Astrocyte (in vitro differentiated cells and primary cell): ENCODE measurements around the gene MARCHF6. TPM values are rescaled to one million over a fixed set of nuclear protein-coding genes. Genes with fewer than 3 reads are reported as not detected.

Source experiments
- DNase-seq: peaks from one replicate; pipeline ENCODE4 v3.0.0-alpha.2; 2010; ENCODE audit warnings: low read depth
- FAIRE-seq: peaks from 2 replicates; lab custom pipeline; 2011; peaks lifted over from hg19 to GRCh38; lab: Jason Lieb, UNC
- H2AFZ ChIP-seq: 2 replicates; pipeline ENCODE4 v1.6.0; 2012; ENCODE audit warnings: low read depth, low read length, inconsistent platforms
- H3K27ac ChIP-seq: 2 replicates; pipeline ENCODE4 v1.5.1; 2011; ENCODE audit warnings: low read depth, low read length, inconsistent platforms
- H3K27me3 ChIP-seq: 2 replicates; pipeline ENCODE4 v1.6.0; 2011; ENCODE audit warnings: low read length, inconsistent platforms; ENCODE audit not compliant: insufficient read depth
- H3K36me3 ChIP-seq: 2 replicates; pipeline ENCODE4 v1.5.1; 2011; ENCODE audit warnings: low read length, inconsistent platforms; ENCODE audit not compliant: insufficient read depth
- H3K4me1 ChIP-seq: 2 replicates; pipeline ENCODE4 v1.5.1; 2011; ENCODE audit warnings: low read length, inconsistent platforms; ENCODE audit not compliant: insufficient read depth
- H3K4me2 ChIP-seq: 2 replicates; pipeline ENCODE4 v1.6.0; 2012; ENCODE audit warnings: low read length, inconsistent platforms
- H3K4me3 ChIP-seq: 2 replicates; pipeline ENCODE4 v1.5.1; 2011; ENCODE audit warnings: low read depth, mild to moderate bottlenecking, low read length, inconsistent platforms; ENCODE audit not compliant: insufficient read depth
- H3K79me2 ChIP-seq: 2 replicates; pipeline ENCODE4 v1.6.0; 2012; ENCODE audit warnings: mild to moderate bottlenecking, low read length, inconsistent platforms; ENCODE audit not compliant: insufficient read depth
- H3K9ac ChIP-seq: 2 replicates; pipeline ENCODE4 v1.6.0; 2012; ENCODE audit warnings: mild to moderate bottlenecking, low read length, inconsistent platforms
- H3K9me3 ChIP-seq: 2 replicates; pipeline ENCODE4 v1.5.1; 2012; ENCODE audit warnings: low read depth, mild to moderate bottlenecking, low read length, inconsistent platforms; ENCODE audit not compliant: insufficient read depth
- H4K20me1 ChIP-seq: 2 replicates; pipeline ENCODE4 v1.6.0; 2012; ENCODE audit warnings: low read length, inconsistent platforms; ENCODE audit not compliant: insufficient read depth
- H3K27ac Mint-ChIP-seq: one replicate; pipeline ENCODE4 v1.8.0; 2021; ENCODE audit warnings: mild to moderate bottlenecking, mixed read lengths; ENCODE audit not compliant: unreplicated experiment
- H3K27me3 Mint-ChIP-seq: one replicate; pipeline ENCODE4 v1.8.0; 2021; ENCODE audit warnings: low read depth, mixed read lengths; ENCODE audit not compliant: unreplicated experiment
- H3K36me3 Mint-ChIP-seq: one replicate; pipeline ENCODE4 v1.8.0; 2021; ENCODE audit warnings: low read depth, mixed read lengths; ENCODE audit not compliant: unreplicated experiment
- H3K4me1 Mint-ChIP-seq: one replicate; pipeline ENCODE4 v1.8.0; 2021; ENCODE audit warnings: low read depth, mixed read lengths; ENCODE audit not compliant: unreplicated experiment
- H3K4me3 Mint-ChIP-seq: one replicate; pipeline ENCODE4 v1.8.0; 2021; ENCODE audit warnings: mild to moderate bottlenecking, moderate library complexity, mixed read lengths; ENCODE audit not compliant: unreplicated experiment
- H3K9me3 Mint-ChIP-seq: one replicate; pipeline ENCODE4 v1.8.0; 2021; ENCODE audit warnings: mild to moderate bottlenecking, mixed read lengths; ENCODE audit not compliant: unreplicated experiment
- EZH2 ChIP-seq: IDR thresholded peaks from 2 replicates; pipeline ENCODE4 v1.6.1; 2012; ENCODE audit warnings: mild to moderate bottlenecking, low read length, inconsistent platforms; ENCODE audit not compliant: insufficient read depth
- total RNA-seq: library from RNA; stranded (reverse); gene quantifications from 2 replicates; pipeline ENCODE4 v1.2.1, GENCODE V29; 2021
- TF ChIP-seq, protein P1 (sequence below): IDR thresholded peaks from 2 replicates; pipeline ENCODE4 v1.5.1; 2011; ENCODE audit warnings: low read depth, mild to moderate bottlenecking, inconsistent platforms, low read length, moderate library complexity; ENCODE audit not compliant: insufficient read depth

Gene MARCHF6
- total RNA-seq, 1 donor from 2014 or later, result 139 TPM

DNA sequence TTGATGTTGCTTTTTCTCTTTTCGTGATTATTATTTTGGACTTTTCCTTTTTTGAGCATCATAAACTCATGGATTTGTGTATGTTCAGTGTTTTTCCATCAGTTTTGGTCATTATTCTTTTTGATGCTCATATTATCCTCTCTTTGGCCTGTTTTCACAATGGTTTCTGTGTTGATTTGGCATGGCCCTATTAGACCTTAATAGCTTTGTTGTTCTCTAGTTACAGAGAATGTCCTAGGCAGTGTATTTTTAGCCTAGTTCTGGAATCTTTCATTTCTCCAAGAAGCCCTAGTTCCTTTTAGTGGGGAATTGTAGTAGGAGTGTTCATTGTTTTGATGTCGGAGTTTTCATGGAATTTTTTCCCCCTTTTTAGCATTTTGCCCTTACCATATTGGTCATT lies 46.9 kb downstream of the MARCHF6 start:
- Histone ChIP-seq H3K9me3 (no peaks in the 10 kb centered on the region), H2AFZ (no peak overlapping the region), H3K27ac (no peak overlapping the region), H3K4me1 (no peaks in the 10 kb centered on the region), H3K4me2 (no peak overlapping the region), H3K36me3 (peaks cover 57% of the 10 kb centered on the region), H3K27me3 (no peaks in the 10 kb centered on the region), H4K20me1 (peaks cover 18% of the 10 kb centered on the region), H3K4me3 (no peak overlapping the region), H3K79me2 (peaks cover 3% of the 10 kb centered on the region), H3K9ac (no peak overlapping the region)
- no peak overlapping the region for H3K4me3 Mint-ChIP-seq
- H3K27ac Mint-ChIP-seq, result no peak overlapping the region
- no peaks in the 10 kb centered on the region for H3K27me3 Mint-ChIP-seq
- H3K9me3 Mint-ChIP-seq, result no peaks in the 10 kb centered on the region
- DNase-seq, result no peak
- no peak for FAIRE-seq
- peaks cover 17% of the 10 kb centered on the region for H3K36me3 Mint-ChIP-seq
- H3K4me1 Mint-ChIP-seq, result peaks cover 2% of the 10 kb centered on the region
- TF ChIP-seq, protein P1, sequence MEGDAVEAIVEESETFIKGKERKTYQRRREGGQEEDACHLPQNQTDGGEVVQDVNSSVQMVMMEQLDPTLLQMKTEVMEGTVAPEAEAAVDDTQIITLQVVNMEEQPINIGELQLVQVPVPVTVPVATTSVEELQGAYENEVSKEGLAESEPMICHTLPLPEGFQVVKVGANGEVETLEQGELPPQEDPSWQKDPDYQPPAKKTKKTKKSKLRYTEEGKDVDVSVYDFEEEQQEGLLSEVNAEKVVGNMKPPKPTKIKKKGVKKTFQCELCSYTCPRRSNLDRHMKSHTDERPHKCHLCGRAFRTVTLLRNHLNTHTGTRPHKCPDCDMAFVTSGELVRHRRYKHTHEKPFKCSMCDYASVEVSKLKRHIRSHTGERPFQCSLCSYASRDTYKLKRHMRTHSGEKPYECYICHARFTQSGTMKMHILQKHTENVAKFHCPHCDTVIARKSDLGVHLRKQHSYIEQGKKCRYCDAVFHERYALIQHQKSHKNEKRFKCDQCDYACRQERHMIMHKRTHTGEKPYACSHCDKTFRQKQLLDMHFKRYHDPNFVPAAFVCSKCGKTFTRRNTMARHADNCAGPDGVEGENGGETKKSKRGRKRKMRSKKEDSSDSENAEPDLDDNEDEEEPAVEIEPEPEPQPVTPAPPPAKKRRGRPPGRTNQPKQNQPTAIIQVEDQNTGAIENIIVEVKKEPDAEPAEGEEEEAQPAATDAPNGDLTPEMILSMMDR, result no peak
- TF ChIP-seq EZH2, result no peak

DNA sequence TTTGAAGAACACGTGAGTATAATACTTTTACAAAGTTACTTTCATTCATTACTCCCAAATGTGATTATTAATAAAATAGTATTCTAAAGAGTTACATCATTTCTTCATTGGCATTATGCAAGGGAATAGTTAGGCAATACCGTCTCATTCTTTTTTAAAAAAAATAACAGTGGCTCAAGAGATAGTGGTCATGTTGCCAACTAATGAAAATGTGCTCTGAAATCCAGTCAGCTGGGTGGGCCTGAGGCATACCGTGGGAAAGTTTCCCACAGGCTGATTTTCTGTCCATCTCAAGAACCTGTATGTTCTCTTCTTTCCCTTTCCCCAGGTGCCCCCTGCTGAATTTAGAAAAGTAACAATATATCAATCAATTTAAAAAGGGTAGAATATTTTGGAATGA lies 47.3 kb downstream of the MARCHF6 start:
- no peaks in the 10 kb centered on the region for H3K9me3 ChIP-seq
- peaks cover 3% of the 10 kb centered on the region for H3K79me2 ChIP-seq
- peaks cover 57% of the 10 kb centered on the region for H3K36me3 ChIP-seq
- no peak overlapping the region for H3K27ac ChIP-seq
- peaks cover 18% of the 10 kb centered on the region for H4K20me1 ChIP-seq
- Mint-ChIP-seq H3K36me3 (peaks cover 16% of the 10 kb centered on the region), H3K9me3 (no peaks in the 10 kb centered on the region), H3K4me3 (no peak overlapping the region), H3K27me3 (no peaks in the 10 kb centered on the region), H3K27ac (no peak overlapping the region), H3K4me1 (peaks cover 2% of the 10 kb centered on the region)
- TF ChIP-seq EZH2, result no peak
- TF ChIP-seq, protein P1, result no peak
- H2AFZ ChIP-seq, result no peak overlapping the region
- DNase-seq, result peak; percentile 9
- H3K27me3 ChIP-seq, result no peaks in the 10 kb centered on the region
- no peak for FAIRE-seq
- H3K4me2 ChIP-seq, result no peak overlapping the region
- no peak overlapping the region for H3K4me3 ChIP-seq
- no peak overlapping the region for H3K9ac ChIP-seq
- H3K4me1 ChIP-seq, result no peaks in the 10 kb centered on the region

DNA sequence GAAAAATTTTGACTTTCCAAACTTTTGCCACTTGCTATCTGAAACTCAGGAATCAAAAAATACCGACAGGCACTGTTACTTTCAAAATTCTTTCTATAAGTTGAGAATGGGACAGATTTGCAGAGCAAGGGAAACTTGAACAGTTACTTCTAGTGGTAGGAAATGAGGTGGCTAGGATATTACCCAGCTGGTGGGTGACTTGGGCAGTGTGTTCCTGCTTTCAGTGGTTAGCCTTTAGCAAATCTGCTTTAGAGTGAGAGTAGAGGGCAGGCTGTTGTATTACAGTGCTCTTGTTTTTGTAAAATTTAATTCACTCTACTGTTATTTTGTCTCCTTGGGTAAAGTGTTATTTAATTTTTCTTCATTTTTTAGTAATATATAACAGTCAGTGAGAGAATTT lies 48.0 kb downstream of the MARCHF6 start:
- Mint-ChIP-seq H3K4me3 (no peak overlapping the region), H3K27me3 (no peaks in the 10 kb centered on the region), H3K4me1 (peaks cover 2% of the 10 kb centered on the region), H3K27ac (no peak overlapping the region), H3K9me3 (no peaks in the 10 kb centered on the region), H3K36me3 (peaks cover 19% of the 10 kb centered on the region)
- no peaks in the 10 kb centered on the region for H3K9me3 ChIP-seq
- H3K9ac ChIP-seq, result no peak overlapping the region
- H3K27ac ChIP-seq, result no peak overlapping the region
- H2AFZ ChIP-seq, result no peak overlapping the region
- no peak for TF ChIP-seq EZH2
- TF ChIP-seq, protein P1, result no peak
- H4K20me1 ChIP-seq, result peaks cover 16% of the 10 kb centered on the region
- no peak overlapping the region for H3K4me2 ChIP-seq
- H3K79me2 ChIP-seq, result peaks cover 3% of the 10 kb centered on the region
- H3K36me3 ChIP-seq, result peaks cover 56% of the 10 kb centered on the region
- H3K4me3 ChIP-seq, result no peak overlapping the region
- no peak for DNase-seq
- no peaks in the 10 kb centered on the region for H3K27me3 ChIP-seq
- FAIRE-seq, result no peak
- no peaks in the 10 kb centered on the region for H3K4me1 ChIP-seq
